A673 (cell line): ENCODE data around the gene ANOS1.

ENCODE experiments used
- CTCF ChIP-seq: fragments of 300-800, 200-600 bp; sonication (generic); conservative IDR thresholded peaks from 2 replicates; pipeline ENCODE4 v1.5.1; 2017; ENCODE audit warnings: low read depth, mild to moderate bottlenecking, antibody characterized with exemption, low read length, moderate library complexity, mixed read lengths
- EZH2 ChIP-seq: fragments of 200-600 bp; sonication (generic); IDR thresholded peaks from 2 replicates; pipeline ENCODE4 v1.6.1; 2017; ENCODE audit warnings: borderline replicate concordance, low read depth, mild to moderate bottlenecking, mixed read lengths, antibody characterized with exemption, low read length; ENCODE audit not compliant: poor library complexity, severe bottlenecking

GRCh38 chrX:8657883-8658282 is 74.1 kb downstream of the ANOS1 start:
- TF ChIP-seq CTCF = no peak
- no peak for TF ChIP-seq EZH2
